Activated CD8-positive, alpha-beta T cell treated with anti-CD3 and anti-CD28 coated beads for 36 hours (primary cell): Measurements from ENCODE around the gene ALAS1. TPM values are rescaled to one million over a fixed set of nuclear protein-coding genes. Genes with fewer than 3 reads are reported as not detected.

ENCODE experiments used
- ATAC-seq: fragments of 200-7000 bp; cut with Tn5 transposase; one replicate; pipeline ENCODE4 v1.10.0; 2021; ENCODE audit warnings: mild to moderate bottlenecking, moderate library complexity
- CTCF ChIA-PET: fragments of 350-600 bp; sonication (Branson Sonifier 250); formaldehyde crosslinking; loops from one replicate; lab custom pipeline; 2021; ENCODE audit warnings: antibody characterized with exemption; lab: Charles Lee
- POLR2A ChIA-PET: fragments of 350-600 bp; sonication (Branson Sonifier 250); formaldehyde crosslinking; loops from one replicate; lab custom pipeline; 2021; ENCODE audit warnings: antibody characterized with exemption; lab: Charles Lee
- DNase-seq: peaks from one replicate; pipeline ENCODE4 v3.0.0-alpha.2; 2020
- H3K27ac Mint-ChIP-seq: one replicate; pipeline ENCODE4 v1.8.0; 2021; ENCODE audit warnings: mild to moderate bottlenecking, mixed read lengths
- H3K27me3 Mint-ChIP-seq: one replicate; pipeline ENCODE4 v1.8.0; 2021; ENCODE audit warnings: mixed read lengths
- H3K36me3 Mint-ChIP-seq: one replicate; pipeline ENCODE4 v1.8.0; 2021; ENCODE audit warnings: low read depth, mixed read lengths
- H3K4me1 Mint-ChIP-seq: one replicate; pipeline ENCODE4 v1.8.0; 2021; ENCODE audit warnings: low read depth, mixed read lengths
- H3K4me3 Mint-ChIP-seq: one replicate; pipeline ENCODE4 v1.8.0; 2021; ENCODE audit warnings: mild to moderate bottlenecking, moderate library complexity, mixed read lengths
- H3K9me3 Mint-ChIP-seq: one replicate; pipeline ENCODE4 v1.8.0; 2021; ENCODE audit warnings: mixed read lengths
- intact Hi-C: fragments of 100-400 bp; cut with micrococcal nuclease; formaldehyde crosslinking; loops from one replicate; pipeline ENCODE4 v1.10.0; 2022
- total RNA-seq, 2 experiments: library from RNA; stranded (reverse); gene quantifications; one replicate each; pipeline ENCODE4 v1.2.3, GENCODE V29; 2021
- TF ChIP-seq, protein P1 (sequence below): fragments of 200-600 bp; IDR thresholded peaks from one replicate; pipeline ENCODE4 v1.8.0; 2022; ENCODE audit warnings: antibody characterized with exemption, mild to moderate bottlenecking

The ALAS1 gene
- total RNA-seq, 2 experiments from 2014 or later = 54.3 to 54.6 TPM

DNA sequence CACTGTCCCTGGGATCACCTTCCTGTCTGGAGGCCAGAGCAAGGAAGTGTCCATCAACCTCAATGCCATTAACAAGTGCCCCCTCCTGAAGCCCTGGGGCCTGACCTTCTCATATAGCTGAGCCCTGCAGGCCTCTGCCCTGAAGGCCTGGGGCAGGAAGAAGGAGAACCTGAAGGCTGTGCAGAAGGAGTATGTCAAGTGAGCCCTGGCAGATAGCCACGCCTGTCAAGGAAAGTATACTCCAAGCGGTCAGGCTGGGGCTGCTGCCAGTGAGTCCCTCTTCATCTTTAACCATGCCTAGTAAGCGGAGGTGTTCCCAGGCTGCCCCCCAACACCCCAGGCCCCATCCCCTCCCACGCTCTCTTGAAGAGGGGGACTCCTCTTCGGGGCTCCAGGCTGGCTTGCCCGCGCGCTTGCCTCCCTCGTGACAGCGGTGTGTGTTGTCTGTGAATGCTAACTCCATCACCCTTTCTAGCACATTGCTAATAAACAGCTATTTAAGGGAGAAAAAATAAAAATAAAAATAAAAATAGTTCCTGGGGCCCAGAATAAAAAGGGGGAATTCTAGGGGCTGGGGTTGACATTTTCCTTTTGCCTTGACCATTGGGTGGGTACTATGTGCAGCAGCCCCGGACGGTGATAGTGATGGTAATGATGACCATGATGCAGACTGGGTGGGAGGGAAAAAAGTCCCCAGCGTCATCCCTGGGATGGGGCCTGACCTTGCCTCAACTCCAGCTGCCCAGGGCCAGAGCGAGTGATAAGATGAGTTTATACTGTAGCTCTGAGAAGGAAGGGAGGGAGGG, 3.3 kb upstream of the ALAS1 start:
- no peak overlapping the region for H3K27ac Mint-ChIP-seq
- intact Hi-C loops = no loop called here
- no peak for DNase-seq

DNA sequence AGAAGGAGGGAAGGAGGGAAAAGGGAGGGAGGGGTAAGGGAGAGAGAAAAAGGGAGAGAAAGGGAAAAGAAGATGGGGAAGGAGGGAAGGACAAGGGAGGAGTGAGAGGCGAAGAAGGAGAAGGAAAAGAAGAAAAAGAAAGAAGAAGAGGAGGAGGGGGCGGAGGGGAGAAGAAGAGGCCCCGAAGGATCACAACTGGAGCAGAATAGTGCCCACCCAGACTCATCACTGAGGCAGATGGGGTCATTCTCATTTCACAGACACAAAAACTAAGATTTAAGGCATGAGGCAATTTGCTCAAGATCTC, 2.7 kb upstream of the ALAS1 start:
- TF ChIP-seq, protein P1, sequence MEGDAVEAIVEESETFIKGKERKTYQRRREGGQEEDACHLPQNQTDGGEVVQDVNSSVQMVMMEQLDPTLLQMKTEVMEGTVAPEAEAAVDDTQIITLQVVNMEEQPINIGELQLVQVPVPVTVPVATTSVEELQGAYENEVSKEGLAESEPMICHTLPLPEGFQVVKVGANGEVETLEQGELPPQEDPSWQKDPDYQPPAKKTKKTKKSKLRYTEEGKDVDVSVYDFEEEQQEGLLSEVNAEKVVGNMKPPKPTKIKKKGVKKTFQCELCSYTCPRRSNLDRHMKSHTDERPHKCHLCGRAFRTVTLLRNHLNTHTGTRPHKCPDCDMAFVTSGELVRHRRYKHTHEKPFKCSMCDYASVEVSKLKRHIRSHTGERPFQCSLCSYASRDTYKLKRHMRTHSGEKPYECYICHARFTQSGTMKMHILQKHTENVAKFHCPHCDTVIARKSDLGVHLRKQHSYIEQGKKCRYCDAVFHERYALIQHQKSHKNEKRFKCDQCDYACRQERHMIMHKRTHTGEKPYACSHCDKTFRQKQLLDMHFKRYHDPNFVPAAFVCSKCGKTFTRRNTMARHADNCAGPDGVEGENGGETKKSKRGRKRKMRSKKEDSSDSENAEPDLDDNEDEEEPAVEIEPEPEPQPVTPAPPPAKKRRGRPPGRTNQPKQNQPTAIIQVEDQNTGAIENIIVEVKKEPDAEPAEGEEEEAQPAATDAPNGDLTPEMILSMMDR = no peak

More for the DNA sequence above, 3.3 kb upstream of the ALAS1 start:
- Mint-ChIP-seq H3K4me3 (no peak overlapping the region), H3K9me3 (no peaks in the 10 kb centered on the region), H3K27me3 (no peaks in the 10 kb centered on the region), H3K4me1 (peaks cover 27% of the 10 kb centered on the region), H3K36me3 (peaks cover 12% of the 10 kb centered on the region)
- ChIA-PET CTCF (interaction anchor here (1.3 kb wide), 1 partner anchor 145 kb away, joined by 3 read pairs; no protein-coding TSS in a partner anchor), POLR2A (no interaction called here)
- no peak for ATAC-seq
- TF ChIP-seq, protein P1 = no peak

DNA sequence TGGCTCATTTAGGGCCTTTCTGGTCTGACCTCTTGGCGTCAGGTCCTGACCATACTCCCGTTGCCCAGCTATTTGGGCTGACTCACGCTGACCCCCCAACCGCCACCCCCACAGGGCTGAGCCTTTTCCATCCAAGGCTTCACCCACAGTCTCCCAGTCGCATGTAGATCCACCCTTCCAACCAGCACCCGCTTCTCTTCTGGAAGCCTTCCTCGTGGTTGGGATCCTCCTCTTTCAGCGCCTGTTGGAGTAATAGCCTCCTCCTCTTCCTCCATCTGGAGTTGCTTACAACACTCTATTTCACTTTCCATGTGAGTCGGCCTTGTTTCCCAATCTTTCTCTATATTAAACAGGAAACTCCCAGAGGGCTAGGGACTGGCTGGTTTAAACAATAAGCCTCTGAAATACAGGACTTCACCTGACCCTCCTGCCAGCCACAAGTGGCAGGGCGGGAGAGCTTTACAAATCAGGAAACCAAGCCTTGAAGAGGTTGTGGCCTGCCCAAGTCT, 2.1 kb upstream of the ALAS1 start:
- Mint-ChIP-seq H3K36me3 (peaks cover 17% of the 10 kb centered on the region), H3K4me1 (peaks cover 33% of the 10 kb centered on the region), H3K27me3 (no peaks in the 10 kb centered on the region), H3K4me3 (no peak overlapping the region), H3K9me3 (no peaks in the 10 kb centered on the region), H3K27ac (no peak overlapping the region)
- intact Hi-C loops = no loop called here
- ATAC-seq (no peak), DNase-seq (no peak)
- CTCF ChIA-PET = interaction anchor here (1.3 to 2.9 kb wide), 3 partner anchors 25 to 143 kb away, joined by 3 to 21 read pairs (median 3); no protein-coding TSS in a partner anchor
- POLR2A ChIA-PET = interaction anchor here (0.8 kb wide), 1 partner anchor 250 kb away, joined by 4 read pairs; no protein-coding TSS in a partner anchor
- TF ChIP-seq, protein P1 = no peak

More for the DNA sequence above, 2.7 kb upstream of the ALAS1 start:
- intact Hi-C loops = no loop called here
- Mint-ChIP-seq H3K4me1 (peaks cover 30% of the 10 kb centered on the region), H3K9me3 (no peaks in the 10 kb centered on the region), H3K36me3 (peaks cover 15% of the 10 kb centered on the region), H3K27ac (no peak overlapping the region), H3K4me3 (no peak overlapping the region), H3K27me3 (no peaks in the 10 kb centered on the region)
- DNase-seq (no peak), ATAC-seq (no peak)
- CTCF ChIA-PET = interaction anchor here (1.3 to 2.9 kb wide), 2 partner anchors 25 to 144 kb away, joined by 3 to 21 read pairs; no protein-coding TSS in a partner anchor
- POLR2A ChIA-PET = no interaction called here

DNA sequence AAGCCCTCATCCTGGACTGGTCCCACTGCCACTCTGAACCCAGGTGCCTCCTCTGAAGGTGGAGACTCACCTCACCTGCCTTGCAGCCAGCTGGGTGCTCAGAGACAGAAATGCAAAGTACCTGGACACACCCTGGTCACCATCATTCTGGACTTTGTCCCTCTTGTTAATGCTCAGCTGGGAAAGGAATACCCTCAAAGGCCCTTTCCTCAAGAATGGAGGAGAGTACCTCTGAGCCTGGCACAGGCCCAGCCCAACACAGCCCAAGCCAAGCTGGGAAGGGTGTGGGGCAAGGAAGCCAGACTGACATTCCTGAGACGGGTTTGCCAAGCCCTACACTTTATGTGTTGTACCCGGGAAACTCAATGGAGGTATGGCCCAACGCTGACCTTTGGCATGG, 983 bp upstream of the ALAS1 start:
- CTCF ChIA-PET = interaction anchor here (0.7 to 2.9 kb wide), 4 partner anchors 13 to 255 kb away, joined by 3 to 21 read pairs (median 4); partner anchors contain the start of gene RRP9
- no peak for ATAC-seq
- peaks cover 43% of the 10 kb centered on the region for H3K4me1 Mint-ChIP-seq

More for the DNA sequence above, 983 bp upstream of the ALAS1 start:
- POLR2A ChIA-PET = interaction anchor here (0.5 to 1.2 kb wide), 7 partner anchors 8 to 245 kb away, joined by 3 to 5 read pairs (median 3); partner anchors contain the start of gene POC1A
- no peak overlapping the region for H3K27ac Mint-ChIP-seq
- no peak for DNase-seq
- no peak overlapping the region for H3K4me3 Mint-ChIP-seq
- no peaks in the 10 kb centered on the region for H3K27me3 Mint-ChIP-seq
- peaks cover 26% of the 10 kb centered on the region for H3K36me3 Mint-ChIP-seq
- intact Hi-C loops = no loop called here
- no peaks in the 10 kb centered on the region for H3K9me3 Mint-ChIP-seq
- TF ChIP-seq, protein P1 = no peak
